Mammary epithelial cell (primary cell): ENCODE data around the gene LHX3.

ENCODE experiments used
- EZH2 ChIP-seq: IDR thresholded peaks from 2 replicates; pipeline ENCODE4 v1.6.1; 2012; ENCODE audit warnings: low read length, inconsistent platforms, borderline replicate concordance
- TF ChIP-seq, protein P1 (sequence below), 2 donors: IDR thresholded peaks in 1 of 2; conservative IDR thresholded peaks in 1 of 2; 2 replicates each; pipeline ENCODE4 v1.5.1; 2011 to 2012; ENCODE audit warnings: inconsistent platforms in 2 of 2, low read length in 2 of 2, mild to moderate bottlenecking in 2 of 2, control low read depth in 1 of 2, low read depth in 1 of 2; ENCODE audit not compliant: insufficient read depth in 1 of 2; ENCODE audit errors: extremely low read depth in 1 of 2

DNA sequence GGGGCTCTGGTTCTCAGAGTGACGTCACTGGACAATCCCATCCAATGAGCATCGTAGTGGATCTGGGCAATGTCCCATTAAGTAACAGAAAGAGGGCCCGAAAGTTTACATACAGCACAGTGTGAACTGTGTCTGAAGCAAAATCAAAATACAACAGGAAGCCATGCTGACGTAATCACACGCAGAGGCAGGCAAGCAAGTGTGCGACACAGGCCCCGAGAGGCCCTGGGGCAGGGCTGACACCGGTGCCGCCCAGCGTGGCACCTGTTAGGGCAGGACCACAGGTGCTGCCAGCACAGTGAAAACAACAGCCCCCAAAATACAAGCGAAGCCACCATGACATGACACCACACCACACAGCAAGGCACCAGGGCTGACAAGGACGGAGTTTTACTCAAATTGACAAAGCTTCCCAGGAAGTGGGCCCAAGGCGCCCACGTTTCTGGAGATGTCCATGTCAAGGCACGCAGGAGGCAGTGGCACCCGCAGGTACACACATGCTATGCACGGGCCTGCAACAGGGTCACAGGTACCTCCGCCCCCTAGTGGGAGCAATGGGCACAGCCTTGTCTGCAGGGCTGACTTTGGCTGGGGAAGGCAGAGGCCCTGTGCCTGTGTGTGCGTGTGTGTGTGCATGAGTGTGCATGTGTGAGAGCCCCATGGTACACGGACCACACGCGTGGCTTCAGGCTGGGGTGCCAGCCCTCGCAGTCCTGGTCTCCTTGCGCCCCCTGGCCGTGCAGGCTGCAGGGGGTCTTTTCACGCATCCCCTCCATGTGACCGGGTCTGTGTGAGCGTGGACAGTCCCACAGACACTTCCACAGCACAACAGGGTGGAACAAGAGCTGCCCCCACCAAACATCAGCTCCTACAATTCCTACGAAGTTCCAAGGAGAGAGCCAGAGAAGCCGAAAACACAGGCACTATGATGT is 21.1 kb upstream of the LHX3 start:
- TF ChIP-seq, protein P1, sequence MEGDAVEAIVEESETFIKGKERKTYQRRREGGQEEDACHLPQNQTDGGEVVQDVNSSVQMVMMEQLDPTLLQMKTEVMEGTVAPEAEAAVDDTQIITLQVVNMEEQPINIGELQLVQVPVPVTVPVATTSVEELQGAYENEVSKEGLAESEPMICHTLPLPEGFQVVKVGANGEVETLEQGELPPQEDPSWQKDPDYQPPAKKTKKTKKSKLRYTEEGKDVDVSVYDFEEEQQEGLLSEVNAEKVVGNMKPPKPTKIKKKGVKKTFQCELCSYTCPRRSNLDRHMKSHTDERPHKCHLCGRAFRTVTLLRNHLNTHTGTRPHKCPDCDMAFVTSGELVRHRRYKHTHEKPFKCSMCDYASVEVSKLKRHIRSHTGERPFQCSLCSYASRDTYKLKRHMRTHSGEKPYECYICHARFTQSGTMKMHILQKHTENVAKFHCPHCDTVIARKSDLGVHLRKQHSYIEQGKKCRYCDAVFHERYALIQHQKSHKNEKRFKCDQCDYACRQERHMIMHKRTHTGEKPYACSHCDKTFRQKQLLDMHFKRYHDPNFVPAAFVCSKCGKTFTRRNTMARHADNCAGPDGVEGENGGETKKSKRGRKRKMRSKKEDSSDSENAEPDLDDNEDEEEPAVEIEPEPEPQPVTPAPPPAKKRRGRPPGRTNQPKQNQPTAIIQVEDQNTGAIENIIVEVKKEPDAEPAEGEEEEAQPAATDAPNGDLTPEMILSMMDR (conservative IDR thresholded peaks at IDR 0.05 in 1 of 2, IDR thresholded peaks at IDR 0.05 in 1 of 2; ENCODE audit: extremely low read depth in 1 of 2, insufficient read depth in 1 of 2, low read depth in 1 of 2, low read length in 2 of 2): peak; percentile 97 to 98
- TF ChIP-seq EZH2: no peak
